ENCODE measurements around the gene DYNC1I1.

DNA sequence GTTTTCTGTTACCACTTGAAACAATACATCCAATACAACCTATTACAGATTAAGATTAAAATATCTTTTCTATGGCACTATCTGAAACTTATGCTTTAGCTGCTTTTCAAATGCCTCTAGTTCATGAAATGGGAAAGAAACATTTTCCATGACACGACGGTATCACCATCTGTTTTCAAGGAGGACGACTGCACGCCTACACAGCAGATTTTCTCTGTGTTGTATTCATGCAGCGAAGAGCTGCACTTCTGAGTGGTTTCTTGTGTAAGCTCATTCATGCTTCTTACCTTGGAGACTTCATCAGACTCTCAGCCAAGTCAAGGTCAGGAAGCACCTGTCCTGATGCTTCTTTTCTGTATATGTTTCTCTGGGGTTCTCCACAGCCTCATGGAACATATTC lies 179.2 kb downstream of the DYNC1I1 start:
- TF ChIP-seq EZH2 (IDR thresholded peaks at IDR 0.05; ENCODE audit: insufficient read depth, poor library complexity, severe bottlenecking): no peak
- no peak for TF ChIP-seq EZH2phosphoT487 (IDR thresholded peaks at IDR 0.05; ENCODE audit: insufficient read depth, low read depth)
